ENCODE results near the gene TIMM9.

DNA sequence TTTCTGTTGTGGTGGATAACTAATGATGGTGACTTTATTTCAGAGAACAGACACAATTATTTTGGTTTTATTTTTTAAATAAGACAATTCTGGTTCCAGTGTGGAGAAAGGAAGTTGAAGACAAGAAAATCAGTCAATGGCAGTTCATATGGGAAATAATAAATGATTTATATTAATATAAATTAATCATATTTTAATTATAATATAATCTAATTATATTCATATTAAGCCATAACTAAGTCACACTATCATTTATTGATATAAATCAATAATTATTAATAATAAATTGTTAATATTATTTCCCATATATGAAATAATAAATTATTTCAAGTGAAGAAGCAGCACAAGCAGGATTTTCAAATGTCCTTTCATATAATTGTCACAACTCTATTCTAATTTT lies 28.8 kb downstream of the TIMM9 start:
- TF ChIP-seq, protein P1, sequence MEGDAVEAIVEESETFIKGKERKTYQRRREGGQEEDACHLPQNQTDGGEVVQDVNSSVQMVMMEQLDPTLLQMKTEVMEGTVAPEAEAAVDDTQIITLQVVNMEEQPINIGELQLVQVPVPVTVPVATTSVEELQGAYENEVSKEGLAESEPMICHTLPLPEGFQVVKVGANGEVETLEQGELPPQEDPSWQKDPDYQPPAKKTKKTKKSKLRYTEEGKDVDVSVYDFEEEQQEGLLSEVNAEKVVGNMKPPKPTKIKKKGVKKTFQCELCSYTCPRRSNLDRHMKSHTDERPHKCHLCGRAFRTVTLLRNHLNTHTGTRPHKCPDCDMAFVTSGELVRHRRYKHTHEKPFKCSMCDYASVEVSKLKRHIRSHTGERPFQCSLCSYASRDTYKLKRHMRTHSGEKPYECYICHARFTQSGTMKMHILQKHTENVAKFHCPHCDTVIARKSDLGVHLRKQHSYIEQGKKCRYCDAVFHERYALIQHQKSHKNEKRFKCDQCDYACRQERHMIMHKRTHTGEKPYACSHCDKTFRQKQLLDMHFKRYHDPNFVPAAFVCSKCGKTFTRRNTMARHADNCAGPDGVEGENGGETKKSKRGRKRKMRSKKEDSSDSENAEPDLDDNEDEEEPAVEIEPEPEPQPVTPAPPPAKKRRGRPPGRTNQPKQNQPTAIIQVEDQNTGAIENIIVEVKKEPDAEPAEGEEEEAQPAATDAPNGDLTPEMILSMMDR (conservative IDR thresholded peaks at IDR 0.05; ENCODE audit: low read length): no peak
- TF ChIP-seq EZH2phosphoT487 (IDR thresholded peaks at IDR 0.05; ENCODE audit: borderline replicate concordance): no peak

Data from Loucy (cell line).